H1 (cell line): ENCODE results near the gene PAX5. TPM values are rescaled to one million over a fixed set of nuclear protein-coding genes. Genes with fewer than 3 reads are reported as not detected.

Experiments used
- CREB1 ChIP-seq: IDR thresholded peaks from 2 replicates; pipeline ENCODE4 v1.6.1; 2012; ENCODE audit warnings: inconsistent platforms
- CTBP2 ChIP-seq: IDR thresholded peaks from 2 replicates; pipeline ENCODE4 v1.7.0; 2011; ENCODE audit warnings: borderline replicate concordance, mild to moderate bottlenecking, moderate library complexity, mixed read lengths, low read length; ENCODE audit not compliant: insufficient read depth, insufficient read length
- CTCF ChIP-seq, 3 experiments: IDR thresholded peaks; 1 replicate in 2 of 3; 2 replicates in 1 of 3; pipeline versions ENCODE4 v1.5.1 to v1.6.1; 2011; ENCODE audit warnings: low read length in 3 of 3, mild to moderate bottlenecking in 3 of 3, inconsistent platforms in 2 of 3, low read depth in 1 of 3, moderate library complexity in 1 of 3; ENCODE audit not compliant: insufficient read depth in 1 of 3; ENCODE audit errors: control extremely low read depth in 1 of 3
- FOSL1 ChIP-seq: IDR thresholded peaks from 2 replicates; pipeline ENCODE4 v1.6.1; 2011; ENCODE audit warnings: mild to moderate bottlenecking, low read depth, low read length, moderate library complexity; ENCODE audit not compliant: insufficient read depth
- JUN ChIP-seq: IDR thresholded peaks from 2 replicates; pipeline ENCODE4 v1.6.1; 2011; ENCODE audit warnings: low read depth, mild to moderate bottlenecking, improper control_type of control experiment, low read length
- JUND ChIP-seq: IDR thresholded peaks from 2 replicates; pipeline ENCODE4 v1.6.1; 2011; ENCODE audit warnings: mild to moderate bottlenecking, improper control_type of control experiment, low read length
- KDM1A ChIP-seq: fragments of 200-600, 300-600 bp; sonication (generic); IDR thresholded peaks from 2 replicates; pipeline ENCODE4 v1.7.1; 2016; ENCODE audit warnings: mild to moderate bottlenecking, low read length, borderline replicate concordance
- KDM4A ChIP-seq: IDR thresholded peaks from one replicate; pipeline ENCODE4 v1.7.1; 2012; ENCODE audit warnings: low read depth, mild to moderate bottlenecking, moderate library complexity, low read length, inconsistent platforms; ENCODE audit not compliant: severe bottlenecking
- KDM5A ChIP-seq: fragments of 200-600 bp; IDR thresholded peaks from 2 replicates; pipeline ENCODE4 v1.7.1; 2012; ENCODE audit warnings: mild to moderate bottlenecking, low read length, inconsistent platforms, mixed read lengths
- PHF8 ChIP-seq: fragments of 200-600 bp; sonication (generic); conservative IDR thresholded peaks from 2 replicates; pipeline ENCODE4 v1.7.1; 2012; ENCODE audit warnings: low read depth, mild to moderate bottlenecking, inconsistent platforms, low read length, moderate library complexity
- POLR2AphosphoS5 ChIP-seq: IDR thresholded peaks from 2 replicates; pipeline ENCODE4 v1.6.1; 2011; ENCODE audit warnings: low read depth, low read length
- POU5F1 ChIP-seq: IDR thresholded peaks from 2 replicates; pipeline ENCODE4 v1.6.1; 2011; ENCODE audit warnings: low read depth, mild to moderate bottlenecking, low read length, moderate library complexity
- RFX5 ChIP-seq: IDR thresholded peaks from 2 replicates; pipeline ENCODE4 v1.6.1; 2011; ENCODE audit warnings: low read depth, low read length, improper control_type of control experiment, borderline replicate concordance
- SIN3A ChIP-seq, 2 experiments: IDR thresholded peaks in 1 of 2; conservative IDR thresholded peaks in 1 of 2; 2 replicates each; pipeline ENCODE4 v1.6.1; 2011 to 2012; ENCODE audit warnings: low read length in 2 of 2, improper control_type of control experiment in 1 of 2, low read depth in 1 of 2, mild to moderate bottlenecking in 1 of 2
- SP2 ChIP-seq: IDR thresholded peaks from 2 replicates; pipeline ENCODE4 v1.6.1; 2012; ENCODE audit warnings: mild to moderate bottlenecking, low read length, inconsistent platforms
- SRF ChIP-seq: IDR thresholded peaks from 2 replicates; pipeline ENCODE4 v1.6.1; 2011; ENCODE audit warnings: mild to moderate bottlenecking, low read depth, low read length, moderate library complexity
- SUZ12 ChIP-seq: fragments of 200-600 bp; sonication (generic); IDR thresholded peaks from 2 replicates; pipeline ENCODE4 v1.6.1; 2012; ENCODE audit warnings: mild to moderate bottlenecking, inconsistent platforms, low read length, moderate library complexity, mixed read lengths
- YY1 ChIP-seq: IDR thresholded peaks from 2 replicates; pipeline ENCODE4 v1.6.1; 2011; ENCODE audit warnings: low read depth, mild to moderate bottlenecking, low read length
- polyA plus RNA-seq, 7 experiments: library from polyadenylated mRNA; depleted of rRNA in 3 of 7; stranded (reverse) in 5 of 7; unstranded in 2 of 7; fragments of >200 nt in 5 of 7; fragments of 200-250 nt in 2 of 7; gene quantifications; 1 replicate in 5 of 7; 2 replicates in 1 of 7; 4 replicates in 1 of 7; pipeline versions ENCODE4 v1.2.1 to v1.2.3, GENCODE V29; 2011 to 2013; ENCODE audit warnings: missing spikeins in 2 of 7, mixed read lengths in 2 of 7
- total RNA-seq: library from RNA; stranded (reverse); fragmentation: NEBNext Ultra II Directional; extraction: Animal tissue kit (Norgen Biotek cat#: 25700); gene quantifications from 2 replicates; pipeline ENCODE4 v1.2.1, GENCODE V29; 2021
- TF ChIP-seq, protein P1 (sequence below): IDR thresholded peaks from 2 replicates; pipeline ENCODE4 v1.6.1; 2011; ENCODE audit warnings: low read depth, mild to moderate bottlenecking, low read length; ENCODE audit not compliant: insufficient read depth

Gene PAX5
- total and polyA plus RNA-seq, 2 of the 8 experiments (the other 6 are each of a cell fraction or from before 2014, with no cell fraction given), result 0.29 to 0.43 TPM

DNA sequence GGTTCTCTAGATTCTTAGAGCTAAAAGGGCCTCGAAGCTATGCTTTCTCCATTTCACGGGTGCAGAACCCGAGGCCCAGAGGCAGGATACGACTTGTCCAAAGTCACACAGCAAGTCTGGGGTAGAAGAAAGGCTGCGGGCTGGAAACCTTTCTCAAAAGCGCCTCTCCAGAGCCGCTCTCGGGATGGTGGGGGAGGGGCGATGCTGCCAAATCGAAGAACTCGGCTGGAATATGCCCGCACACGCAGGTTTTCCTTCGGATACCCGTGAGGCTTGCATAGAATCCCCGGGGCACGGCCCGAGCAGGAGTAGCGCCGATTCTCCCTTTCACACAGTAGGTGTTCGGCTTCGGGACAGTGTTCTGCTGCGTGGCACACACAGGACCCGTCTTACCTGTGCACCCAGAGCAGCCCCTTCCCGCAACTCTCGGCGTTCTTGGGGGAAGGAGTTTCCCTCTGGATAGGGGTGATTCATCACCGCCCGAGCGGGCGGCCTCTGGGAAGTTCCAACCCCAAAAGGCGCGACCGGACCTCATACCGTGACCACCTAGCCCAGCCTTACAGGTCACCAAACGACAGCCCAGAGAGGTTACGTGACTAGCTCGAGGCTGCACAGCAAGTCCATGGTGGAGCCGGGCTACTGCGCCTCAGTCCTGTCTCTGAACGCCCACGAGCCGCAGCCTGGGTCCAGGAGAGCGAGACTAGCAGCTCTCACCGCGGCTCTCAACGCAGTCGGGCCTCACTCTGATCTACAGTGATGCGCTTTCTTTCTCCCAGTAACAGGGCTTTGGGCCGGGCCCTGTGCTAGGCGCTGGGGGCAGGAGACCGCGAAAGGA, 4.1 kb downstream of the PAX5 start (continued):
- TF ChIP-seq SRF (no peak), KDM4A (peak; percentile 22), YY1 (no peak), RFX5 (no peak), CTCF (IDR thresholded peaks at IDR 0.05; ENCODE audit: control extremely low read depth in 1 of 3, insufficient read depth in 1 of 3, low read depth in 1 of 3, low read length in 3 of 3) (no peak), JUND (no peak), POLR2AphosphoS5 (no peak), SUZ12 (peak; percentile 90), CREB1 (no peak), SIN3A (conservative IDR thresholded peaks at IDR 0.05 in 1 of 2, IDR thresholded peaks at IDR 0.05 in 1 of 2; ENCODE audit: low read depth in 1 of 2, low read length in 2 of 2) (no peak), KDM5A (no peak), CTBP2 (peak; percentile 61), PHF8 (no peak), FOSL1 (no peak), POU5F1 (no peak), KDM1A (peak; percentile 73; the same call in 1 of the 2 replicates), JUN (no peak), SP2 (no peak)
- TF ChIP-seq, protein P1, sequence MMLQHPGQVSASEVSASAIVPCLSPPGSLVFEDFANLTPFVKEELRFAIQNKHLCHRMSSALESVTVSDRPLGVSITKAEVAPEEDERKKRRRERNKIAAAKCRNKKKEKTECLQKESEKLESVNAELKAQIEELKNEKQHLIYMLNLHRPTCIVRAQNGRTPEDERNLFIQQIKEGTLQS, result no peak
